NCI-H748 (cell line): Measurements from ENCODE around the gene PIGL.
"Not testable (repeated sequence)": the region's sequence is repeated elsewhere in the genome, so short reads cannot be mapped to it uniquely, and the experiment has no call there.

ENCODE experiments used
- DNase-seq: peaks from one replicate; lab custom pipeline; 2025; ENCODE audit not compliant: unreplicated experiment; lab: John Stamatoyannopoulos, UW

The PIGL gene

DNA sequence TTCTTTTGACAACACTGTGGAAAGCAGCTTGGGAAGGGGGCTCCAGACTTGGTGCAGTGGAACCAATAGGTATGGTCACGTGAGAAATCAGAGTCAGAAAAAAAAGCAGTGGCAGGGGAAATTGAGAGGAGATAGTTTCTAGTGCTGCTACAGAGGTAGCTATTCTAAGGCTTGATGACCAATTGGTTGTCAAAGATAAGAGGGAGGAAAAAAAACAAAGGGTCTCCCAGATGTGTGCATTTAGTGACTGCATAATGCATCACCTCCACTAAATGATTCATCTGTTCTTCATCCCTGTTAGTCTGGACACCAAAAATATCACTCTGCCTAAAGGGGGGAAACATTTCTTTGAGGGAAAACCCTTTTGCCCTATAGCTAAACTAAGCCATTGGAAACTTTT, 56.5 kb downstream of the PIGL start:
- no peak for DNase-seq

DNA sequence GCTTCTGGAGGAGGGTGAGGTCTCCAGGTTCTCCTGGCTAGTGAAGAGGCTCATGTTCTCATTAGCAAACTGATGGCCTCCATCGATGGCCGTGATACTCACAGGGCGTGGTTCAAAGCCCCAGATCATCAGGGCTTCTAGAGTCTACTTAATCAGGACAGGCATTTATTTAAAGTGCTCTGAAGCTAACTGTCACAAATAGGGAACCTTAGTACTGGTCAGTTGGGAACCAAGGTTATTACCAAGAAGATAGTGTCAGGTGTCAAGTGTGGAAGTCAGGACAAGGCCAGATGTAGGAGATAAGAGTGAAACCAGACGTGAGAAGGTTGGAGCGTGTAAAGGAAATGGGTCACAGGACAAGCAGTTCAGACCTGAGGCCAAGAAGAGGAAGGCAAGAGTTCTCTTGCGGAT, 56.9 kb downstream of the PIGL start:
- no peak for DNase-seq

DNA sequence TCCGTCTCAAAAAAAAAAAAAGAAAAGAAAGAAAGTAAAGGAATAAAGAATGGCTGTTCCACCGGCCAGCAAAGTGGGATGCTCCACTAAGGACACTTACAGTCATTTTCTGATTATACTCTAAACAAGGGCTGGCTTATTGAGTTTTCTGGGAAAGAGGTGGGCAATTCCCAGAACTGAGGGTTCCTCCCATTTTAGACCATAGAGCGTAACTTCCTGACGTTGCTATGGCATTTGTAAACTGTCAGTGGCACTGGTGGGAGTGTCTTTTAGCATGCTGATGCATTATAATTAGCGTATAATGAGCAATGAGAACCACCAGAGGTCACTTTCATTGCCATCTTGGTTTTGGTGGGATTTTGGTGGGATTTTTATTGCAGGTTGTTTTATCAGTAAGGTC, 58.0 kb downstream of the PIGL start:
- DNase-seq: no peak

- no peak for DNase-seq
Measured at GRCh38 chr17:16277163-16277562, 60.2 kb downstream of the PIGL start.

GRCh38 chr17:16281351-16281750, 64.3 kb downstream of the PIGL start:
- DNase-seq: no peak

DNA sequence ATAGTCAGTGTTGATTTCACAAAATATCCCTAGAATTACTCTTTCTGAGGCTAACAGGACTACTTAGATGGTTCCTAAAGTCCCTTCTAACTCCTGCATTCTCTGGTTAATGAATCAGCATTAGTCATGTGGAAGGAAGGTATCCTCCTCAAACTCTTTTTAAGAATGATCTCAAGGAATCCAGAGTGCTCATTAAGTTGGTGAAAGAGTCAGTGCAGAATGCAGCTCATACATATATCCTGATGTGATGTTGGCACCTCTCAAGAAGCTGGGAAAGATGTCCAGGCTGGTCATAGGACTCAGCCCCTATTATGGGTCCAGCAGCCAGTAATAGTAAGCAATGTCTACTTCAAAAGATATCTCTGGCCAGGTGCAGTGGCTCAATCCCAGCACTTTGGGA, 65.5 kb downstream of the PIGL start:
- DNase-seq: no peak

- DNase-seq: no peak
Measured at GRCh38 chr17:16283705-16284104, 66.7 kb downstream of the PIGL start.

GRCh38 chr17:16285646-16286008, 68.6 kb downstream of the PIGL start:
- DNase-seq: no peak

GRCh38 chr17:16286009-16286946, 69.3 kb downstream of the PIGL start:
- no peak for DNase-seq

- no peak for DNase-seq
Measured at GRCh38 chr17:16286947-16287562, 70.0 kb downstream of the PIGL start.

DNA sequence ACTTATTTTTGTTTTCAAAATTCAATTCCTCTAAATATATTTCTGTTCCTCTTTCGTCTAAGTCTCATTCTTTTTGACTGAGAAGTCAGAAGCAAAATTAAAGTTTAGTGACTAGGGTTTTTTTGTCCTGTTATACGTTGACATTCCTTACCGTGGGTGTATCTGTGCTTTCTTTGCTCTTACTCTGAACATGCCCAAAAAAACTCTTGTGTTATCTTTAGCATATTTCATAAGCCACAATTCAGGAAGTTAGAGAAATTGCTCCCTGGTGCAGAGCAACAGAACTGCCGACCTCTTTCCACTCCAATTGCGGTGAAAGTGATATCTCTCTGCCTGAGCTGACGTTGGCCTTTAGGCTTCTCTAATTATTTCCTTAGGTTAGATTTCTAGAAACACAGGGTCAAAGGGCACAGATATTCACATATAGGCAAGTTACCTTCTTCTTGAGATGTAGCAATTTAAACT, 70.6 kb downstream of the PIGL start:
- no peak for DNase-seq

- DNase-seq: no peak
Measured at GRCh38 chr17:16288860-16289571, 72.0 kb downstream of the PIGL start.

- DNase-seq: no peak
Measured at GRCh38 chr17:16293931-16294330, 76.9 kb downstream of the PIGL start.

DNA sequence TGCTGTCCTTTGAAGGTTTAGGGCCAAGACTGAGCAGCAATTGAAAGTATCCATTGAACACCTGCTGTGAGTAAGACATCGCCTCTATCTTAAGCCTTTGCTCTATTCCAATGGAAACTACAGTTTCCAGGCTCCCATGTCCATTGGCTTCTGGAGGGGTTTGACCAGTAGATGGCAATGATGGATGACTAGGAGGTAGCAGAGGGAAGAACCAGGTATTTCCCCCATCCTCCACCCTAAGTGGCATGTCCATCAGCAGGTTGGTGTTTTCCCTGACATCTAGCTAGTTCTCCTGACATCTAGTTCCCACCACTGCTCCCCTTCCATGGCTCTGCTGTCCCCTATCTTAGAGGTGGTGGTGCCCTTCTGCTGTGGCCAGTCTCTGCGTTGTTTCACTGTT, 77.5 kb downstream of the PIGL start:
- no peak for DNase-seq

DNA sequence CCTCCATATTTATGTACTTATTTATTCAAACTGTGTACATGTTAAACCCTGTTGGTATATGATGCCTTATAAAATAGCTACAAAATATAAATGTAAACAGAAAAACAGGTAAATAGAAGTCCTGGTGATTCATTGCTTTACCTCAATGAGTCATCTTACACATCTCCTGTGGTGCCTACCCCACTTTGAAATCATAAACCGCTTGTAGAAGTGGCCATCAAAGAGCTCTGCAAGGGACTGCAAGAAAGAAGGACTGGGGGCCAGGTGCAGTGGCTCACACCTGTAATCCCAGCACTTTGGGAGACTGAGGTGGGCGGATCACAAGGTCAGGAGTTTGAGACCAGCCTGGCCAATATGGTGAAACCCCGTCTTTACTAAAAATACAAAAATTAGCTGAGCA, 79.1 kb downstream of the PIGL start:
- DNase-seq: not testable (repeated sequence)

DNA sequence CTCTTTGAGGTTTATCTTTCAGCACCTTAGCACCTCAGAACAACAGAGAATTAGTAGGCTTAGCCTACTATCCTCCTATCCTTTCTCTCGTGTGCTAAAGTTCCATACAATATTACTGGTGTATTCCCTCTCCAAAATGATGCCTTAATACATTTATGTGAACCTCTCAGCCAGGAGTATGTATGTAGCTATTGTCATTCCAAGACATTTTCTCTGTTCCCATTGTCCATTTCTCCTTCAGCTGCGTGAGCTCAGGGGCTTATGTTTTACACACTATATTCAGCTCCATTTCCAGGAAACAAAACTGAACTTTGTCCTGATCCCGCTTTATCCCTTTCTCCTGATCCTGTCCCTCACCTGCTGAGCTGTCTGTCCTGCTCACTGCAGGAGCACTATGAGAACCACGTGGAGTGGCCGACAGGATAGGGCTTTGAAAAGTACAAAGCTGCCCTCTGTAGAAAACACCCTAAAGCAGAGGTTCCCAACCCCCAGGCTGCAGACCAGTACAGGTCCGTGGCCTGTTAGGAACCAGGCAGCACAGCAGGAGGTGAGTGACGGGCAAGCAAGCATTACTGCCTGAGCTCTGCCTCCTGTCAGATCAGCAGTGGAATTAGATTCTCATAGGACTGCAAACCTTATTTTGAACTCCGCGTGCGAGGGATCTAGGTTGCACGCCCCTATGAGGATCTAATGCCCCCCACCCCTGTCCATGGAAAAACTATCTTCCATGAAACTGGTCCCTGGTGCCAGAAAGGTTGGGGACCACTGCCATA, 80.5 kb downstream of the PIGL start:
- no peak for DNase-seq

DNA sequence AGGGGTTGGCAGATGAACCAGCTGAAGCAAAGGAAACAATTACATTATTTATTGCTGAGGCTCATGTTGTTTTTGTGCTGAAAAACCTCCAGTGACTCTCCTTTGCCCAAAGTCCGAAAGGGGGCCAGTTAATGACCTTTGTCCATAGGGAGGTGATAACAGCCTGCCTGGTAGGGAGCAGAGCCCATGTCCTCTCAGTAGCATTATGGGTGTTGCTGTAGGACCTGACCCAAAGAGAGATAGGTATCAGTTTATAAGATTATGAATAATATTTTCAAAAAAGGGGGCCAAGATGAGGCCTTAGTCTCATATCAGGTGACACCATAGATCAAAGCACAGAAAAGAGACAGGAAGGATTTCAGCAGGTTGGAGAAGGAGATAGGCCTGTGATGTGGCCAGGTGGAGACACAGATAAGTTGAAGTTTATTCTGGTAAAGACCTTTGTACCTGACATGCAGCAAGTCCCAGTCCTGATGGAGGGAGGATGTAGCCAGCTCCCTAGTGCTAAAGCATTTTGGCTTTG, 81.2 kb downstream of the PIGL start:
- DNase-seq: no peak

DNA sequence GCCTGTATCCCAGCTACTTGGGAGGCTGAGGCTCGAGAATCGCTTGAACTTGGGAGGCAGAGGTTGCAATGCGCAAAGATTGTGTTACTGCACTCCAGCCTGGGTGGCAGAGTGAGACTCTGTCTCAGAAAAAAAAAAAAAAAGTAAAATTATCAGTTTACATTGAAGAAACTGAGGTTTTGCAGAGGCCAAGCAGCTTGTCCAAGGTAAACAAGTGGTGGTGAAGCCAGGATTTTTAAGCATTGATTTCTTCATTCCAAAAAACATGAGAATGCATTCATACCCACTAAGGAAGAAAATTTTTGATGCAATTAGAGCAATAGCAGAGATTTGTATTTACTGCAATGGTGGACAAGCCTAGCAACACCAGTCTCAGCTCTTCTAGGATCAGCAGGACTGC, 83.5 kb downstream of the PIGL start:
- no peak for DNase-seq

DNA sequence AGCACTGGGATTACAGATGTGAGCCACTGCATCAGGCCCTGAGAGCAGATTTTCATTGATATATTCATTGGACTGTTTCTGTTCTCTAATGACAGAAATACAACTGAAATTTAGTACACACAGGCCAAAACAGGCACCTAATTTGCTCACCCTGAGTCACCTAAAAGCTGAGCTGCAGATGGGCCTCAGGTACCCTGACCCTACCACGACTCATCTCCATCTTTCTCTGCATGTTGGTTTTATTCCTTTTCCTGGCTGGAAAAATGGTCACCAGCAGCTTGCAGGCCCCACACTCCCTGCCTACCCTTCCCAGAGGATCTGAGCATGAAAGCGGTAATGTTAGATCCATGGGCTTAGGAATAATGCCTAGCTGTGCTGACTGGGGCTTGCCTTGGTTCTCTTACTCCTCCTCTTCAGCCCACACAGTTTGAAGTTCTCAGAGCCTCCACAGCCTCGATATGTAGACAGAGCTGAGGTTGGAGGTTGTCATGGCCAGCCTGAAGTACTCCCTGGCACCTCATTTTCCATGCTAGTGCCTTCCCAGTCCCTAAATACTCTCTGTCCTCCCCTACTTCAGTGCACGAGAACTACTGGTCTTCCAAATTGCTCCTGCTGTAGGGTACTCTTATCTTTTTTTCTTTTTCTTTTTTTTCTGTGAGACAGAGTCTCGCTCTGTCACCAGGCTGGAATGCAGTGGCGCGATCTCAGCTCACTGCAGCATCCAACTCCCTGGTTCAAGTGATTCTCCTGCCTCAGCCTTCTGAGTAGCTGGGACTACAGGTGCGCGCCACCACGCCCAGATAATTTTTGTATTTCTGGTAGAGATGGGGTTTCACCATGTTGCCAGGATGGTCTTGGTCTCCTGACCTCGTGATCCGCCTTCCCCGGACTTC, 85.2 kb downstream of the PIGL start:
- DNase-seq: no peak

DNA sequence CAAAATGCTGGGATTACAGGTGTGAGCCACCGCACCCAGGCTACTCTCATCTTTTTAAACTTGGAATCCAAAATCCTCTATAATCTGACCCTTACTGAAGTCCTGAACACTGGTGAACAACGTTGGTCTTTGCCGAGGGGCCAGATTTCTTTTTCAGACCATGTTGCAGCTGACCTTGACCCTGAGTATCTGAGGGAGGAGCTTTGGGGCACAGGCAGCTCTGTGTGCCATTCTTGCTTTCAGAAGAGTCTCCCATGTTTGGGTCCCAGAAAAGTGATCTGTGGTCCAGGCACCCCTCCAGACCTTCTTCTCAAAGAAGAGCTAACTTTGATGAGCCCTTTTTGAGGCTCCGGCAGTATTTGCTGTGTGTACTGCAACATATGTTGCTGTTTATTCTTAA, 85.8 kb downstream of the PIGL start:
- DNase-seq: no peak
